IMR-90 (cell line): ENCODE data around the gene AHI1. TPM values are rescaled to one million over a fixed set of nuclear protein-coding genes. Genes with fewer than 3 reads are reported as not detected.

Experiments used
- ATAC-seq: fragments of 200-7000 bp; cut with Tn5 transposase; 2 replicates; pipeline ENCODE4 v1.9.1; 2020; ENCODE audit warnings: low read depth, mild to moderate bottlenecking, moderate library complexity
- BruUV-seq: library from RNA; stranded (reverse); fragments of 400-500 nt; replicated peaks from 2 replicates; lab custom pipeline; 2021; lab: Mats Ljungman, UMichigan
- CTCF ChIA-PET: fragments of 300-600 bp; formaldehyde crosslinking; extraction: SDS; loops from one replicate; lab custom pipeline; 2021; ENCODE audit warnings: antibody characterized with exemption; lab: Yijun Ruan, JAX
- POLR2A ChIA-PET: fragments of 300-600 bp; sonication (Branson Sonifier 250); formaldehyde crosslinking; loops from one replicate; lab custom pipeline; 2022; ENCODE audit warnings: antibody characterized with exemption; ENCODE audit not compliant: unreplicated experiment; lab: Charles Lee
- DNase-seq: peaks from one replicate; pipeline ENCODE4 v3.0.0; 2013
- H2AFZ ChIP-seq: replicated peaks from 2 replicates; pipeline ENCODE3; 2013; ENCODE audit warnings: low read length, mild to moderate bottlenecking; ENCODE audit not compliant: poor library complexity
- H2AK5ac ChIP-seq: 2 replicates; pipeline ENCODE4 v1.6.1; 2013; ENCODE audit warnings: low read depth, low read length, inconsistent platforms
- H2AK9ac ChIP-seq: replicated peaks from 2 replicates; pipeline ENCODE3; 2013; ENCODE audit warnings: mild to moderate bottlenecking, low read depth, low read length, moderate library complexity; ENCODE audit not compliant: poor library complexity
- H2BK120ac ChIP-seq: 2 replicates; pipeline ENCODE4 v1.6.1; 2013; ENCODE audit warnings: low read depth, low read length, inconsistent platforms
- H2BK15ac ChIP-seq: 3 replicates; pipeline ENCODE4 v1.6.1; 2013; ENCODE audit warnings: low read depth, low read length, inconsistent platforms
- H2BK20ac ChIP-seq: 2 replicates; pipeline ENCODE4 v1.6.1; 2013; ENCODE audit warnings: low read depth, mild to moderate bottlenecking, inconsistent platforms, low read length, moderate library complexity
- H2BK5ac ChIP-seq: 2 replicates; pipeline ENCODE4 v1.6.1; 2013; ENCODE audit warnings: mild to moderate bottlenecking, low read depth, low read length, inconsistent platforms; ENCODE audit not compliant: poor library complexity, severe bottlenecking
- H3K14ac ChIP-seq: replicated peaks from 2 replicates; pipeline ENCODE4 v1.6.1; 2013; ENCODE audit warnings: low read depth, low read length, inconsistent platforms
- H3K18ac ChIP-seq: 2 replicates; pipeline ENCODE4 v1.6.1; 2013; ENCODE audit warnings: low read depth, low read length, control low read depth
- H3K23ac ChIP-seq: 2 replicates; pipeline ENCODE4 v1.6.1; 2013; ENCODE audit warnings: low read depth, low read length, inconsistent platforms
- H3K27ac ChIP-seq: 2 replicates; pipeline ENCODE4 v1.5.1; 2013; ENCODE audit warnings: mild to moderate bottlenecking, control low read depth, low read length; ENCODE audit not compliant: insufficient read depth
- H3K27me3 ChIP-seq: 2 replicates; pipeline ENCODE4 v1.6.1; 2013; ENCODE audit warnings: low read length; ENCODE audit not compliant: control insufficient read depth, insufficient read depth
- H3K36me3 ChIP-seq: 2 replicates; pipeline ENCODE4 v1.6.1; 2013; ENCODE audit warnings: low read length, mixed read lengths; ENCODE audit not compliant: control insufficient read depth, insufficient read depth
- H3K4ac ChIP-seq: 2 replicates; pipeline ENCODE4 v1.6.1; 2013; ENCODE audit warnings: low read depth, low read length, inconsistent platforms
- H3K4me1 ChIP-seq: 2 replicates; pipeline ENCODE4 v1.6.1; 2013; ENCODE audit warnings: low read length, mixed read lengths; ENCODE audit not compliant: control insufficient read depth, insufficient read depth
- H3K4me2 ChIP-seq: 2 replicates; pipeline ENCODE4 v1.6.1; 2013; ENCODE audit warnings: low read depth, mild to moderate bottlenecking, control low read depth, low read length, moderate library complexity
- H3K4me3 ChIP-seq: 2 replicates; pipeline ENCODE4 v1.5.1; 2013; ENCODE audit warnings: low read depth, mild to moderate bottlenecking, control low read depth, low read length, moderate library complexity; ENCODE audit not compliant: insufficient read depth
- H3K56ac ChIP-seq: 2 replicates; pipeline ENCODE4 v1.6.1; 2013; ENCODE audit warnings: low read length, inconsistent platforms; ENCODE audit not compliant: insufficient read depth; ENCODE audit errors: extremely low read depth
- H3K79me1 ChIP-seq, 2 experiments: 2 replicates each; pipeline ENCODE4 v1.6.1; 2013; ENCODE audit warnings: low read length in 2 of 2, inconsistent platforms in 1 of 2, low read depth in 1 of 2
- H3K9ac ChIP-seq: 2 replicates; pipeline ENCODE4 v1.6.1; 2013; ENCODE audit warnings: low read depth, low read length, control low read depth
- H3K9me1 ChIP-seq: 2 replicates; pipeline ENCODE4 v1.6.1; 2013; ENCODE audit warnings: low read length, inconsistent platforms; ENCODE audit not compliant: insufficient read depth
- H3K9me3 ChIP-seq: 2 replicates; pipeline ENCODE4 v1.6.1; 2013; ENCODE audit warnings: low read length; ENCODE audit not compliant: control insufficient read depth, insufficient read depth
- H4K20me1 ChIP-seq: 2 replicates; pipeline ENCODE4 v1.6.1; 2013; ENCODE audit warnings: low read length, inconsistent platforms; ENCODE audit not compliant: insufficient read depth
- H4K5ac ChIP-seq: 2 replicates; pipeline ENCODE4 v1.6.1; 2013; ENCODE audit warnings: mild to moderate bottlenecking, low read depth, low read length, control low read depth
- H4K8ac ChIP-seq, 2 experiments: 2 replicates each; pipeline ENCODE4 v1.6.1; 2013; ENCODE audit warnings: low read depth in 2 of 2, low read length in 2 of 2, control low read depth in 1 of 2, inconsistent platforms in 1 of 2
- H4K91ac ChIP-seq: 2 replicates; pipeline ENCODE4 v1.6.1; 2013; ENCODE audit warnings: low read depth, low read length, inconsistent platforms; ENCODE audit not compliant: insufficient read depth
- CTCF ChIP-seq: conservative IDR thresholded peaks from 2 replicates; pipeline ENCODE4 v1.5.1; 2012; ENCODE audit warnings: mild to moderate bottlenecking, low read depth, low read length, improper control_type of control experiment
- FOS ChIP-seq: fragments of 150-350 bp; IDR thresholded peaks from 2 replicates; pipeline ENCODE4 v1.6.1; 2016; ENCODE audit warnings: low read depth, low read length
- MAZ ChIP-seq: IDR thresholded peaks from 2 replicates; pipeline ENCODE4 v1.6.1; 2012; ENCODE audit warnings: low read depth, mild to moderate bottlenecking, low read length, improper control_type of control experiment, moderate library complexity, borderline replicate concordance
- POLR2A ChIP-seq: IDR thresholded peaks from 2 replicates; pipeline ENCODE4 v1.6.1; 2012; ENCODE audit warnings: mild to moderate bottlenecking, low read depth, low read length
- RAD21 ChIP-seq: IDR thresholded peaks from 2 replicates; pipeline ENCODE4 v1.6.1; 2012; ENCODE audit warnings: low read length, improper control_type of control experiment
- RFX5 ChIP-seq: IDR thresholded peaks from 2 replicates; pipeline ENCODE4 v1.8.0; 2012; ENCODE audit warnings: low read depth, mild to moderate bottlenecking, low read length, moderate library complexity
- SMC3 ChIP-seq: fragments of 150-350 bp; IDR thresholded peaks from 2 replicates; pipeline ENCODE4 v1.6.1; 2016; ENCODE audit warnings: low read depth, mild to moderate bottlenecking, antibody characterized with exemption, low read length, moderate library complexity
- USF2 ChIP-seq: fragments of 150-350 bp; IDR thresholded peaks from 2 replicates; pipeline ENCODE4 v1.6.1; 2017; ENCODE audit warnings: mild to moderate bottlenecking, antibody characterized with exemption, low read length, low read depth
- WGBS, 2 experiments: methylation state at CpG; one replicate each; pipeline versions ENCODE4 v1.1.5 to v1.1.7; 2013; ENCODE audit warnings: missing lambda C conversion rate in 2 of 2; ENCODE audit not compliant: insufficient read length in 1 of 2; ENCODE audit errors: extremely low coverage in 2 of 2; 5-methylcytosine and 5-hydroxymethylcytosine counted together
- dilution Hi-C: fragments of 300-500 bp; cut with HindIII; formaldehyde crosslinking; loops from one replicate; pipeline ENCODE4 v1.14.3; 2018; ENCODE audit warnings: low sequenced_read_pairs; ENCODE audit not compliant: unreplicated experiment
- in situ Hi-C: fragments of 300-500 bp; cut with MboI; formaldehyde crosslinking; loops from 3 replicates; pipeline ENCODE4 v1.14.3; 2019; ENCODE audit warnings: low sequenced_read_pairs, inconsistent platforms, mixed read lengths
- intact Hi-C: fragments of 100-400 bp; cut with micrococcal nuclease; formaldehyde crosslinking; loops from 2 replicates; pipeline ENCODE4 v1.10.0; 2022
- polyA plus RNA-seq, 3 experiments: library from polyadenylated mRNA; depleted of rRNA; stranded (reverse); fragments of >200 nt; gene quantifications; 2 replicates each; pipeline ENCODE4 v1.2.3, GENCODE V29; 2012; ENCODE audit warnings: low replicate concordance in 1 of 3
- total RNA-seq: library from RNA; depleted of rRNA; stranded (reverse); fragments of >200 nt; gene quantifications from 2 replicates; pipeline ENCODE4 v1.2.3, GENCODE V29; 2012

Gene AHI1
- total and polyA plus RNA-seq, 2 of the 4 experiments (the other 2 are of a cell fraction): 9.5 to 19.4 TPM

GRCh38 chr6:135540207-135540840 is 42.8 kb upstream of the AHI1 start:
- dilution Hi-C loops (no loop called here), in situ Hi-C loops (loop anchor here (10.0 kb wide), 1 partner anchor 294 kb away; no protein-coding TSS in a partner anchor), intact Hi-C loops (no loop called here)
- peaks cover 4% of the 10 kb centered on the region for H3K9me1 ChIP-seq
- H3K4me3 ChIP-seq: no peak overlapping the region
- WGBS, 2 experiments: no CpG with 5 or more reads among the region's 2 CpGs
- H3K9ac ChIP-seq: no peak overlapping the region
- H4K8ac ChIP-seq: no peak overlapping the region
- H2AK9ac ChIP-seq: no peak overlapping the region
- BruUV-seq: no TSS peak
- peaks cover 9% of the 10 kb centered on the region for H3K4me1 ChIP-seq
- no peaks in the 10 kb centered on the region for H3K36me3 ChIP-seq
- H3K27ac ChIP-seq: no peak overlapping the region
- ATAC-seq (peak; percentile 43; the same call in 1 of the 2 replicates), DNase-seq (peak; percentile 62)
- peak overlapping the region; percentile 46; the same call in 1 of the 2 replicates for H4K5ac ChIP-seq
- H3K4me2 ChIP-seq: no peak overlapping the region
- no peak overlapping the region for H2AFZ ChIP-seq
- H3K56ac ChIP-seq: no peak overlapping the region
- H2BK20ac ChIP-seq: no peak overlapping the region
- CTCF ChIA-PET: interaction anchor here (0.6 to 1.7 kb wide), 4 partner anchors 84 to 687 kb away, joined by 3 to 5 read pairs (median 4); no protein-coding TSS in a partner anchor
- no peaks in the 10 kb centered on the region for H4K20me1 ChIP-seq
- POLR2A ChIA-PET: no interaction called here
- no peaks in the 10 kb centered on the region for H3K79me1 ChIP-seq
- TF ChIP-seq SMC3 (peak; percentile 49), RAD21 (peak; percentile 58), FOS (no peak), POLR2A (no peak), USF2 (no peak), CTCF (peak; percentile 55), MAZ (no peak), RFX5 (no peak)
- H2BK5ac ChIP-seq: no peak overlapping the region
- H3K23ac ChIP-seq: no peak overlapping the region
- no peaks in the 10 kb centered on the region for H3K27me3 ChIP-seq
- H3K14ac ChIP-seq: no peak overlapping the region
- no peak overlapping the region; the same call in 1 of the 2 replicates for H2BK120ac ChIP-seq
- H2AK5ac ChIP-seq: no peak overlapping the region
- H3K18ac ChIP-seq: peak overlapping the region; percentile 74; the same call in 1 of the 2 replicates
- H3K9me3 ChIP-seq: no peaks in the 10 kb centered on the region
- H4K91ac ChIP-seq: no peak overlapping the region
- no peak overlapping the region for H3K4ac ChIP-seq
- 0 out of 3 replicates have a peak overlapping the region, but pooled peaks have one; percentile 12 for H2BK15ac ChIP-seq
